K562 (cell line): ENCODE measurements around the gene SFR1. TPM values are rescaled to one million over a fixed set of nuclear protein-coding genes. Genes with fewer than 3 reads are reported as not detected.
A peak's percentile ranks its signal among the peaks of the same experiment; 100 is the strongest.

ENCODE experiments used
- ATF7 ChIP-seq: fragments of 450-650 bp; IDR thresholded peaks from 2 replicates; pipeline ENCODE4 v1.7.1; 2014; ENCODE audit warnings: mild to moderate bottlenecking, moderate library complexity
- CSDE1 ChIP-seq, 2 experiments: fragments of 450-650 bp; IDR thresholded peaks; 2 replicates each; pipeline ENCODE4 v1.6.1; 2016; ENCODE audit warnings: mild to moderate bottlenecking in 1 of 2
- ESRRA ChIP-seq: fragments of 450-650 bp; IDR thresholded peaks from 2 replicates; pipeline ENCODE4 v1.6.1; 2014; ENCODE audit warnings: low read depth, mild to moderate bottlenecking, moderate library complexity, borderline replicate concordance
- JUND ChIP-seq, 2 experiments: IDR thresholded peaks; 2 replicates in 1 of 2; 3 replicates in 1 of 2; pipeline ENCODE4 v1.6.1; 2011; ENCODE audit warnings: borderline replicate concordance in 2 of 2, low read depth in 2 of 2, low read length in 2 of 2, improper control_type of control experiment in 1 of 2, missing biosample characterization in 1 of 2, missing genetic modification characterization in 1 of 2, missing genetic modification reagents in 1 of 2
- KLF6 ChIP-seq: fragments of 250-450 bp; sonication (Bioruptor Pico); IDR thresholded peaks from 2 replicates; pipeline ENCODE4 v1.4.0; 2020; ENCODE audit warnings: mild to moderate bottlenecking, moderate library complexity, borderline replicate concordance
- MCM2 ChIP-seq: fragments of 450-650 bp; IDR thresholded peaks from 2 replicates; pipeline ENCODE4 v1.6.1; 2017; ENCODE audit warnings: low read depth, mild to moderate bottlenecking
- RB1 ChIP-seq: fragments of 450-650 bp; IDR thresholded peaks from 2 replicates; pipeline ENCODE4 v1.6.1; 2017; ENCODE audit warnings: low read depth, mild to moderate bottlenecking
- RBFOX2 ChIP-seq: fragments of 200-400 bp; formaldehyde crosslinking; IDR thresholded peaks from 2 replicates; pipeline ENCODE4 v1.6.1; 2017; ENCODE audit warnings: low read depth, mild to moderate bottlenecking, low read length, moderate library complexity
- SRSF7 ChIP-seq: fragments of 200-400 bp; formaldehyde crosslinking; optimal IDR thresholded peaks from 2 replicates; pipeline ENCODE3; 2017; ENCODE audit warnings: mild to moderate bottlenecking, low read depth, low read length
- TRIM28 ChIP-seq: fragments of 450-650 bp; IDR thresholded peaks from 2 replicates; pipeline ENCODE4 v1.6.1; 2017
- ZFP36 ChIP-seq: fragments of 150-350 bp; IDR thresholded peaks from 2 replicates; pipeline ENCODE4 v1.6.1; 2018; ENCODE audit warnings: low read length, low read depth; ENCODE audit not compliant: partially characterized antibody
- ZNF165 ChIP-seq: fragments of 250-450 bp; sonication (Bioruptor Pico); IDR thresholded peaks from 2 replicates; pipeline ENCODE4 v1.4.0; 2020; ENCODE audit warnings: borderline replicate concordance
- ZNF57 ChIP-seq: fragments of 450-650 bp; formaldehyde crosslinking; IDR thresholded peaks from 2 replicates; pipeline ENCODE4 v1.4.0; 2020; ENCODE audit warnings: mild to moderate bottlenecking, moderate library complexity
- polyA plus RNA-seq, 8 experiments: library from polyadenylated mRNA; depleted of rRNA in 4 of 8; stranded (reverse) in 5 of 8; unstranded in 3 of 8; fragments of >200 nt; fragmentation: Nextera tagmentation in 2 of 8; fragmentation: Illumina TruSeq in 1 of 8; extraction: Ambion mirVana in 2 of 8; extraction: Trizol in 1 of 8; gene quantifications; 2 replicates each; pipeline versions ENCODE4 v1.2.1 to v1.2.3, GENCODE V29; 2011 to 2014; ENCODE audit warnings: inconsistent platforms in 1 of 8, missing spikeins in 1 of 8
- total RNA-seq, 7 experiments: library from RNA; depleted of rRNA in 6 of 7; stranded (reverse); fragments of >200 nt in 6 of 7; fragmentation: Illumina TruSeq in 2 of 7; extraction: Trizol in 2 of 7; gene quantifications; 2 replicates each; pipeline versions ENCODE4 v1.2.1 to v1.2.3, GENCODE V29; 2011 to 2021; ENCODE audit warnings: low replicate concordance in 1 of 7
- TF ChIP-seq, protein P1 (sequence below): fragments of 450-650 bp; IDR thresholded peaks from 2 replicates; pipeline ENCODE4 v1.6.1; 2016; ENCODE audit warnings: low read depth
- TF ChIP-seq, protein P2 (sequence below): fragments of 450-650 bp; formaldehyde crosslinking; IDR thresholded peaks from 2 replicates; pipeline ENCODE4 v1.4.0; 2020; ENCODE audit warnings: mild to moderate bottlenecking, moderate library complexity
- TF ChIP-seq, protein P3 (sequence below): fragments of 450-650 bp; IDR thresholded peaks from 2 replicates; pipeline ENCODE4 v1.6.1; 2016; ENCODE audit warnings: borderline replicate concordance

Gene SFR1
- total and polyA plus RNA-seq, 9 of the 15 experiments (the other 6 are each of a cell fraction or from before 2014, with no cell fraction given): 4.3 to 18.7 (median 9.1) TPM

DNA sequence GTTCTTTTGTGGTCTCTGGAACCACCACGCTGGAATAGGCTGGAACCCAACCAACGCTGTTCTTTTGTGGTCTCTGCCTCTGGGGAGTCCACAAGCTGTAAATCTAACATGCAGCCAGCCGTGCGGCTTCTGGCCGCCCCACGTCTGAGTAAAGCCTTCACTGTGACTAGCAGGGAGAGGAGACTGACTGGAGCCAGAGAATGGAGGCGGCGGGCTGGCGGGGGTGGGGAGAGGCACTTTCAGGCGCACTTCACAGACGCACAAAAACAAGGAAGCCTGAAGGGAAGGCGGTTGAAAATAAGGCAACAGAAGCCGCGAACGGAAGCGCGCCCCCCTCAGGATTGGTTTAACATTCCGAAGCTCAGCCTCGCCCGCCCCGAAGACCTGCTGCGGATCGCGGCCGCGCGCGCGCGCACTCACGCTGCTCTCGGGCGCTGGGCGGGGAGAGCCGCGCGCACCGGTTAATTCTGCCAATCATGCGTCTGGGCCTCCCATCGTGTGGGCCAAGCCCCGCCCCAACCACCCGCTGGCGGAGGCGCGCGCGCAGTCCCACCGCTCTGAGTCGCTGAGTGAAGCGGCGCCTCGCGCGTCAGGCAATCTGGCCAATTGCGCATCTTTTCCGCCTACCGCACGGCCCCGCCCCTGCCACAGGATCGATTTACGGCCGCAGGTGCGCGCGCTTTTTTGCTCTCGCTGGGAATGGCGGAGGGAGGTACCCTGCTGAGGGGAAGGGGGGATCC, at the start of gene SFR1 (continued):
- TF ChIP-seq, protein P1, sequence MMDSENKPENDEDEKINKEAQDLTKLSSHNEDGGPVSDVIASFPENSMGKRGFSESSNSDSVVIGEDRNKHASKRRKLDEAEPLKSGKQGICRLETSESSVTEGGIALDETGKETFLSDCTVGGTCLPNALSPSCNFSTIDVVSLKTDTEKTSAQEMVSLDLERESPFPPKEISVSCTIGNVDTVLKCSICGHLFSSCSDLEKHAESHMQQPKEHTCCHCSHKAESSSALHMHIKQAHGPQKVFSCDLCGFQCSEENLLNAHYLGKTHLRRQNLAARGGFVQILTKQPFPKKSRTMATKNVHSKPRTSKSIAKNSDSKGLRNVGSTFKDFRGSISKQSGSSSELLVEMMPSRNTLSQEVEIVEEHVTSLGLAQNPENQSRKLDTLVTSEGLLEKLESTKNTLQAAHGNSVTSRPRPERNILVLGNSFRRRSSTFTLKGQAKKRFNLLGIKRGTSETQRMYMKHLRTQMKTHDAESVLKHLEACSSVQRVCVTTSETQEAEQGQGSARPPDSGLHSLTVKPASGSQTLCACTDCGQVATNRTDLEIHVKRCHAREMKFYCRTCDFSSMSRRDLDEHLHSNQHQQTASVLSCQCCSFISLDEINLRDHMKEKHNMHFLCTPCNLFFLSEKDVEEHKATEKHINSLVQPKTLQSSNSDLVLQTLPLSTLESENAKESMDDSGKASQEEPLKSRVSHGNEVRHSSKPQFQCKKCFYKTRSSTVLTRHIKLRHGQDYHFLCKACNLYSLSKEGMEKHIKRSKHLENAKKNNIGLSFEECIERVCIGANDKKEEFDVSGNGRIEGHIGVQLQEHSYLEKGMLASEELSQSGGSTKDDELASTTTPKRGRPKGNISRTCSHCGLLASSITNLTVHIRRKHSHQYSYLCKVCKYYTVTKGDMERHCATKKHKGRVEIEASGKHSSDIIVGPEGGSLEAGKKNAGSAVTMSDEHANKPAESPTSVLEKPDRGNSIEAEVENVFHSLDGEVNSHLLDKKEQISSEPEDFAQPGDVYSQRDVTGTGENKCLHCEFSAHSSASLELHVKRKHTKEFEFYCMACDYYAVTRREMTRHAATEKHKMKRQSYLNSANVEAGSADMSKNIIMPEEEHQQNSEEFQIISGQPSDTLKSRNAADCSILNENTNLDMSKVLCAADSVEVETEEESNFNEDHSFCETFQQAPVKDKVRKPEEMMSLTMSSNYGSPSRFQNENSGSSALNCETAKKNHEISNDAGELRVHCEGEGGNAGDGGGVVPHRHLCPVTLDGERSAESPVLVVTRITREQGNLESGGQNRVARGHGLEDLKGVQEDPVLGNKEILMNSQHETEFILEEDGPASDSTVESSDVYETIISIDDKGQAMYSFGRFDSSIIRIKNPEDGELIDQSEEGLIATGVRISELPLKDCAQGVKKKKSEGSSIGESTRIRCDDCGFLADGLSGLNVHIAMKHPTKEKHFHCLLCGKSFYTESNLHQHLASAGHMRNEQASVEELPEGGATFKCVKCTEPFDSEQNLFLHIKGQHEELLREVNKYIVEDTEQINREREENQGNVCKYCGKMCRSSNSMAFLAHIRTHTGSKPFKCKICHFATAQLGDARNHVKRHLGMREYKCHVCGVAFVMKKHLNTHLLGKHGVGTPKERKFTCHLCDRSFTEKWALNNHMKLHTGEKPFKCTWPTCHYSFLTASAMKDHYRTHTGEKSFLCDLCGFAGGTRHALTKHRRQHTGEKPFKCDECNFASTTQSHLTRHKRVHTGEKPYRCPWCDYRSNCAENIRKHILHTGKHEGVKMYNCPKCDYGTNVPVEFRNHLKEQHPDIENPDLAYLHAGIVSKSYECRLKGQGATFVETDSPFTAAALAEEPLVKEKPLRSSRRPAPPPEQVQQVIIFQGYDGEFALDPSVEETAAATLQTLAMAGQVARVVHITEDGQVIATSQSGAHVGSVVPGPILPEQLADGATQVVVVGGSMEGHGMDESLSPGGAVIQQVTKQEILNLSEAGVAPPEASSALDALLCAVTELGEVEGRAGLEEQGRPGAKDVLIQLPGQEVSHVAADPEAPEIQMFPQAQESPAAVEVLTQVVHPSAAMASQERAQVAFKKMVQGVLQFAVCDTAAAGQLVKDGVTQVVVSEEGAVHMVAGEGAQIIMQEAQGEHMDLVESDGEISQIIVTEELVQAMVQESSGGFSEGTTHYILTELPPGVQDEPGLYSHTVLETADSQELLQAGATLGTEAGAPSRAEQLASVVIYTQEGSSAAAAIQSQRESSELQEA: no peak
- TF ChIP-seq CSDE1 (IDR thresholded peaks at IDR 0.05) (no peak), KLF6 (CRISPR knock-in tag) (no peak), JUND (IDR thresholded peaks at IDR 0.05; ENCODE audit: borderline replicate concordance, low read depth, low read length) (peak; percentile 55), JUND (tag; IDR thresholded peaks at IDR 0.05; ENCODE audit: borderline replicate concordance, low read depth, low read length) (no peak; the same call in 2 of the 3 replicates), ZNF57 (CRISPR knock-in tag) (no peak), TRIM28 (no peak), ATF7 (peak; percentile 74; the same call in 1 of the 2 replicates), RBFOX2 (peak; percentile 90), ESRRA (peak; percentile 28; the same call in 1 of the 2 replicates), ZNF165 (no peak), ZFP36 (no peak), SRSF7 (no peak), MCM2 (no peak), RB1 (peak; percentile 89; the same call in 1 of the 2 replicates)
- TF ChIP-seq, protein P2, sequence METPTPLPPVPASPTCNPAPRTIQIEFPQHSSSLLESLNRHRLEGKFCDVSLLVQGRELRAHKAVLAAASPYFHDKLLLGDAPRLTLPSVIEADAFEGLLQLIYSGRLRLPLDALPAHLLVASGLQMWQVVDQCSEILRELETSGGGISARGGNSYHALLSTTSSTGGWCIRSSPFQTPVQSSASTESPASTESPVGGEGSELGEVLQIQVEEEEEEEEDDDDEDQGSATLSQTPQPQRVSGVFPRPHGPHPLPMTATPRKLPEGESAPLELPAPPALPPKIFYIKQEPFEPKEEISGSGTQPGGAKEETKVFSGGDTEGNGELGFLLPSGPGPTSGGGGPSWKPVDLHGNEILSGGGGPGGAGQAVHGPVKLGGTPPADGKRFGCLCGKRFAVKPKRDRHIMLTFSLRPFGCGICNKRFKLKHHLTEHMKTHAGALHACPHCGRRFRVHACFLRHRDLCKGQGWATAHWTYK (CRISPR knock-in tag): no peak
- TF ChIP-seq, protein P3, sequence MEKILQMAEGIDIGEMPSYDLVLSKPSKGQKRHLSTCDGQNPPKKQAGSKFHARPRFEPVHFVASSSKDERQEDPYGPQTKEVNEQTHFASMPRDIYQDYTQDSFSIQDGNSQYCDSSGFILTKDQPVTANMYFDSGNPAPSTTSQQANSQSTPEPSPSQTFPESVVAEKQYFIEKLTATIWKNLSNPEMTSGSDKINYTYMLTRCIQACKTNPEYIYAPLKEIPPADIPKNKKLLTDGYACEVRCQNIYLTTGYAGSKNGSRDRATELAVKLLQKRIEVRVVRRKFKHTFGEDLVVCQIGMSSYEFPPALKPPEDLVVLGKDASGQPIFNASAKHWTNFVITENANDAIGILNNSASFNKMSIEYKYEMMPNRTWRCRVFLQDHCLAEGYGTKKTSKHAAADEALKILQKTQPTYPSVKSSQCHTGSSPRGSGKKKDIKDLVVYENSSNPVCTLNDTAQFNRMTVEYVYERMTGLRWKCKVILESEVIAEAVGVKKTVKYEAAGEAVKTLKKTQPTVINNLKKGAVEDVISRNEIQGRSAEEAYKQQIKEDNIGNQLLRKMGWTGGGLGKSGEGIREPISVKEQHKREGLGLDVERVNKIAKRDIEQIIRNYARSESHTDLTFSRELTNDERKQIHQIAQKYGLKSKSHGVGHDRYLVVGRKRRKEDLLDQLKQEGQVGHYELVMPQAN: peak; percentile 53; the same call in 1 of the 2 replicates
